Smooth muscle cell (in vitro differentiated cells): ENCODE measurements around the gene SIPA1L3. TPM values are rescaled to one million over a fixed set of nuclear protein-coding genes. Genes with fewer than 3 reads are reported as not detected.

Source experiments
- DNase-seq: peaks from one replicate; lab custom pipeline; 2025; ENCODE audit not compliant: unreplicated experiment; lab: John Stamatoyannopoulos, UW
- H2AFZ ChIP-seq: fragments of 200-600 bp; sonication (generic); 2 replicates; pipeline ENCODE4 v1.6.0; 2016; ENCODE audit warnings: antibody characterized with exemption, low read depth, mild to moderate bottlenecking
- H3F3A ChIP-seq: fragments of 200-600 bp; sonication (generic); 2 replicates; pipeline ENCODE4 v1.6.0; 2017; ENCODE audit warnings: antibody characterized with exemption, low read depth
- H3K27ac ChIP-seq: fragments of 200-600 bp; sonication (generic); 2 replicates; pipeline ENCODE4 v1.5.1; 2016; ENCODE audit warnings: low read depth, mild to moderate bottlenecking
- H3K27me3 ChIP-seq: fragments of 200-600 bp; sonication (generic); 2 replicates; pipeline ENCODE4 v1.6.1; 2016; ENCODE audit warnings: low read depth, mild to moderate bottlenecking
- H3K36me3 ChIP-seq: fragments of 200-600 bp; sonication (generic); 2 replicates; pipeline ENCODE4 v1.5.1; 2016; ENCODE audit warnings: low read depth
- H3K4me1 ChIP-seq: fragments of 200-600 bp; sonication (generic); 2 replicates; pipeline ENCODE4 v1.5.1; 2016; ENCODE audit warnings: low read depth
- H3K4me2 ChIP-seq: fragments of 200-600 bp; sonication (generic); 2 replicates; pipeline ENCODE4 v1.6.0; 2016; ENCODE audit warnings: mild to moderate bottlenecking
- H3K4me3 ChIP-seq: fragments of 200-600 bp; sonication (generic); 2 replicates; pipeline ENCODE4 v1.5.1; 2016; ENCODE audit warnings: mild to moderate bottlenecking
- H3K79me2 ChIP-seq: fragments of 200-600 bp; sonication (generic); 2 replicates; pipeline ENCODE4 v1.6.0; 2016; ENCODE audit warnings: low read depth, mild to moderate bottlenecking
- H3K9ac ChIP-seq: fragments of 200-600 bp; sonication (generic); 2 replicates; pipeline ENCODE4 v1.6.0; 2016; ENCODE audit warnings: low read depth
- H3K9me3 ChIP-seq: fragments of 200-600 bp; sonication (generic); replicated peaks from 2 replicates; pipeline ENCODE4 v1.5.1; 2016; ENCODE audit warnings: low read depth
- H4K20me1 ChIP-seq: fragments of 200-600 bp; sonication (generic); 2 replicates; pipeline ENCODE4 v1.6.0; 2016; ENCODE audit warnings: low read depth
- CTCF ChIP-seq: fragments of 200-600 bp; sonication (generic); IDR thresholded peaks from 2 replicates; pipeline ENCODE4 v1.5.1; 2017; ENCODE audit warnings: borderline replicate concordance, mild to moderate bottlenecking, antibody characterized with exemption; ENCODE audit not compliant: insufficient read depth, poor library complexity, severe bottlenecking
- WGBS: methylation state at CpG from one replicate; pipeline ENCODE4 v1.1.7; 2016; ENCODE audit warnings: low lambda C conversion rate; 5-methylcytosine and 5-hydroxymethylcytosine counted together
- polyA plus RNA-seq: library from polyadenylated mRNA; unstranded; fragments of >200 nt; fragmentation: Nextera tagmentation; extraction: Ambion mirVana; gene quantifications from 2 replicates; pipeline ENCODE4 v1.2.1, GENCODE V29; 2016
- total RNA-seq: library from RNA; depleted of rRNA; stranded (reverse); fragments of >200 nt; gene quantifications from 2 replicates; pipeline ENCODE4 v1.2.3, GENCODE V29; 2014

SIPA1L3 gene
- total and polyA plus RNA-seq, 2 experiments from 2014 or later: 6.5 to 7.6 TPM

- no peaks in the 10 kb centered on the region for H4K20me1 ChIP-seq
- no peak overlapping the region for H2AFZ ChIP-seq
- H3K4me3 ChIP-seq: no peak overlapping the region
- H3K4me2 ChIP-seq: no peak overlapping the region
- H3F3A ChIP-seq: no peaks in the 10 kb centered on the region
- no peaks in the 10 kb centered on the region for H3K79me2 ChIP-seq
- DNase-seq: no peak
- TF ChIP-seq CTCF: no peak
- H3K27me3 ChIP-seq: no peaks in the 10 kb centered on the region
- H3K9ac ChIP-seq: no peak overlapping the region
- H3K27ac ChIP-seq: no peak overlapping the region
- H3K9me3 ChIP-seq: peaks cover 5% of the 10 kb centered on the region
- 93% methylated on average over 5 of the region's 5 CpGs for WGBS
- H3K36me3 ChIP-seq: no peaks in the 10 kb centered on the region
- no peaks in the 10 kb centered on the region for H3K4me1 ChIP-seq
Measured at GRCh38 chr19:38162094-38162493, 255.1 kb downstream of the SIPA1L3 start.

- no peaks in the 10 kb centered on the region for H3K4me1 ChIP-seq
- WGBS: 97% methylated on average over 7 of the region's 7 CpGs
- H3K36me3 ChIP-seq: no peaks in the 10 kb centered on the region
- no peak overlapping the region for H3K27ac ChIP-seq
- no peak for DNase-seq
- H3K9ac ChIP-seq: no peak overlapping the region
- H3K9me3 ChIP-seq: peaks cover 5% of the 10 kb centered on the region
- H3K79me2 ChIP-seq: no peaks in the 10 kb centered on the region
- H4K20me1 ChIP-seq: no peaks in the 10 kb centered on the region
- no peak overlapping the region for H3K4me3 ChIP-seq
- H3F3A ChIP-seq: no peaks in the 10 kb centered on the region
- no peaks in the 10 kb centered on the region for H3K27me3 ChIP-seq
- no peak for TF ChIP-seq CTCF
- H2AFZ ChIP-seq: no peak overlapping the region
- H3K4me2 ChIP-seq: no peak overlapping the region
Measured at GRCh38 chr19:38162632-38163031, 255.6 kb downstream of the SIPA1L3 start.

- WGBS: 98% methylated on average over 23 of the region's 23 CpGs
Measured at GRCh38 chr19:38163419-38164290, 256.6 kb downstream of the SIPA1L3 start.

More at GRCh38 chr19:38163419-38164290, 256.6 kb downstream of the SIPA1L3 start:
- H3K27me3 ChIP-seq: no peaks in the 10 kb centered on the region
- TF ChIP-seq CTCF: no peak
- no peak overlapping the region for H3K9ac ChIP-seq
- H3K4me3 ChIP-seq: no peak overlapping the region
- H4K20me1 ChIP-seq: no peaks in the 10 kb centered on the region
- H3K4me2 ChIP-seq: no peak overlapping the region
- H3K9me3 ChIP-seq: peaks cover 5% of the 10 kb centered on the region
- no peaks in the 10 kb centered on the region for H3K36me3 ChIP-seq
- no peak overlapping the region for H2AFZ ChIP-seq
- no peaks in the 10 kb centered on the region for H3K79me2 ChIP-seq
- no peak overlapping the region for H3K27ac ChIP-seq
- no peaks in the 10 kb centered on the region for H3K4me1 ChIP-seq
- no peak for DNase-seq
- H3F3A ChIP-seq: no peaks in the 10 kb centered on the region
